Measurements from ENCODE around the gene NKD1. TPM values are rescaled to one million over a fixed set of nuclear protein-coding genes. Genes with fewer than 3 reads are reported as not detected.

The NKD1 gene
- polyA plus RNA-seq, 1 experiment: 0.11 TPM

GRCh38 chr16:50624449-50624970, 76.3 kb downstream of the NKD1 start:
- no peaks in the 10 kb centered on the region for H3K27me3 ChIP-seq (ENCODE audit: control insufficient read depth, insufficient read depth, low read length)
- no peak overlapping the region for H3K4me3 ChIP-seq (ENCODE audit: low read depth, low read length)
- no peak for TF ChIP-seq CTCF (IDR thresholded peaks at IDR 0.05; ENCODE audit: insufficient read depth, low read depth, low read length)
- POLR2A ChIA-PET: no interaction called here
- DNase-seq (ENCODE audit: low read depth): no peak
- CTCF ChIA-PET: interaction anchor here (1.1 kb wide), 1 partner anchor 17 kb away, joined by 3 read pairs; no protein-coding TSS in a partner anchor
- no peaks in the 10 kb centered on the region for H3K36me3 ChIP-seq (ENCODE audit: control insufficient read depth, insufficient read depth, low read length)

- TF ChIP-seq CTCF (IDR thresholded peaks at IDR 0.05; ENCODE audit: insufficient read depth, low read depth, low read length): no peak
- POLR2A ChIA-PET: no interaction called here
- Histone ChIP-seq H3K36me3 (ENCODE audit: control insufficient read depth, insufficient read depth, low read length) (no peaks in the 10 kb centered on the region), H3K4me3 (ENCODE audit: low read depth, low read length) (no peak overlapping the region), H3K27me3 (ENCODE audit: control insufficient read depth, insufficient read depth, low read length) (no peaks in the 10 kb centered on the region)
- no peak for DNase-seq (ENCODE audit: low read depth)
- CTCF ChIA-PET: interaction anchor here (0.7 kb wide), 1 partner anchor 12 kb away, joined by 3 read pairs; no protein-coding TSS in a partner anchor
Observed at GRCh38 chr16:50625374-50625773, 77.2 kb downstream of the NKD1 start.

GRCh38 chr16:50626868-50627267, 78.7 kb downstream of the NKD1 start:
- ChIA-PET POLR2A (no interaction called here), CTCF (interaction anchor here (0.7 to 1.7 kb wide), 11 partner anchors 8 to 258 kb away, joined by 3 to 7 read pairs (median 4); no protein-coding TSS in a partner anchor)
- Histone ChIP-seq H3K36me3 (ENCODE audit: control insufficient read depth, insufficient read depth, low read length) (no peaks in the 10 kb centered on the region), H3K27me3 (ENCODE audit: control insufficient read depth, insufficient read depth, low read length) (no peaks in the 10 kb centered on the region), H3K4me3 (ENCODE audit: low read depth, low read length) (no peak overlapping the region)
- DNase-seq (ENCODE audit: low read depth): no peak
- no peak for TF ChIP-seq CTCF (IDR thresholded peaks at IDR 0.05; ENCODE audit: insufficient read depth, low read depth, low read length)

- ChIA-PET CTCF (interaction anchor here (0.7 to 1.7 kb wide), 11 partner anchors 8 to 258 kb away, joined by 3 to 7 read pairs (median 4); no protein-coding TSS in a partner anchor), POLR2A (no interaction called here)
Observed at GRCh38 chr16:50627419-50627818, 79.2 kb downstream of the NKD1 start.

More at GRCh38 chr16:50627419-50627818, 79.2 kb downstream of the NKD1 start:
- H3K27me3 ChIP-seq (ENCODE audit: control insufficient read depth, insufficient read depth, low read length): no peaks in the 10 kb centered on the region
- no peak overlapping the region for H3K4me3 ChIP-seq (ENCODE audit: low read depth, low read length)
- TF ChIP-seq CTCF (IDR thresholded peaks at IDR 0.05; ENCODE audit: insufficient read depth, low read depth, low read length): peak; percentile 54
- H3K36me3 ChIP-seq (ENCODE audit: control insufficient read depth, insufficient read depth, low read length): no peaks in the 10 kb centered on the region
- DNase-seq (ENCODE audit: low read depth): no peak

All from BJ (cell line).